HEK293 (cell line): Measurements from ENCODE around the gene COX7A1.

Source experiments
- GFI1B ChIP-seq: fragments of 450-650 bp; formaldehyde crosslinking; IDR thresholded peaks from 2 replicates; pipeline ENCODE4 v1.5.1; 2016; ENCODE audit warnings: missing biosample characterization, missing genetic modification characterization
- HOXA7 ChIP-seq: sonication (generic); formaldehyde crosslinking; IDR thresholded peaks from 2 replicates; pipeline ENCODE4 v1.8.1; 2022; ENCODE audit warnings: missing genetic modification reagents, borderline replicate concordance
- KLF10 ChIP-seq: fragments of 450-650 bp; IDR thresholded peaks from 2 replicates; pipeline ENCODE4 v1.5.1; 2018; ENCODE audit warnings: missing biosample characterization, mild to moderate bottlenecking, missing genetic modification characterization
- OSR2 ChIP-seq: fragments of 450-650 bp; formaldehyde crosslinking; IDR thresholded peaks from 2 replicates; pipeline ENCODE4 v1.5.1; 2016; ENCODE audit warnings: missing biosample characterization, missing genetic modification characterization
- OVOL3 ChIP-seq: fragments of 450-650 bp; formaldehyde crosslinking; IDR thresholded peaks from 2 replicates; pipeline ENCODE4 v1.5.1; 2016; ENCODE audit warnings: missing biosample characterization, missing genetic modification characterization
- SCRT2 ChIP-seq: fragments of 450-650 bp; formaldehyde crosslinking; IDR thresholded peaks from 2 replicates; pipeline ENCODE4 v1.5.1; 2016; ENCODE audit warnings: missing biosample characterization, missing genetic modification characterization
- SETDB1 ChIP-seq: IDR thresholded peaks from one replicate; pipeline ENCODE4 v1.6.1; 2017; ENCODE audit warnings: mild to moderate bottlenecking, low read length, moderate library complexity, mixed read lengths; ENCODE audit not compliant: insufficient read length
- TRIM28 ChIP-seq: IDR thresholded peaks from 2 replicates; pipeline ENCODE4 v1.6.1; 2011; ENCODE audit warnings: low read length, control low read depth, borderline replicate concordance
- YY1 ChIP-seq: fragments of 450-650 bp; formaldehyde crosslinking; IDR thresholded peaks from 2 replicates; pipeline ENCODE4 v1.5.1; 2018; ENCODE audit warnings: missing biosample characterization, missing genetic modification characterization
- ZBTB20 ChIP-seq: fragments of 450-650 bp; formaldehyde crosslinking; IDR thresholded peaks from 2 replicates; pipeline ENCODE4 v1.5.1; 2016; ENCODE audit warnings: missing biosample characterization, missing genetic modification characterization
- ZBTB7A ChIP-seq: fragments of 450-650 bp; formaldehyde crosslinking; IDR thresholded peaks from 2 replicates; pipeline ENCODE4 v1.5.1; 2016; ENCODE audit warnings: low read depth, missing biosample characterization, missing genetic modification characterization
- ZFP41 ChIP-seq: fragments of 450-650 bp; formaldehyde crosslinking; IDR thresholded peaks from 2 replicates; pipeline ENCODE4 v1.5.1; 2016; ENCODE audit warnings: missing biosample characterization, missing genetic modification characterization, borderline replicate concordance
- ZNF10 ChIP-seq: fragments of 450-650 bp; formaldehyde crosslinking; IDR thresholded peaks from 2 replicates; pipeline ENCODE4 v1.5.1; 2017; ENCODE audit warnings: missing biosample characterization, missing genetic modification characterization
- ZNF140 ChIP-seq: fragments of 450-650 bp; formaldehyde crosslinking; IDR thresholded peaks from 2 replicates; pipeline ENCODE4 v1.5.1; 2016; ENCODE audit warnings: missing biosample characterization, missing genetic modification characterization
- ZNF169 ChIP-seq: fragments of 450-650 bp; formaldehyde crosslinking; IDR thresholded peaks from 2 replicates; pipeline ENCODE4 v1.5.1; 2016; ENCODE audit warnings: missing biosample characterization, missing genetic modification characterization
- ZNF19 ChIP-seq: fragments of 450-650 bp; formaldehyde crosslinking; IDR thresholded peaks from 2 replicates; pipeline ENCODE4; 2016; ENCODE audit warnings: missing biosample characterization, missing genetic modification characterization, low read depth
- ZNF239 ChIP-seq: fragments of 450-650 bp; formaldehyde crosslinking; IDR thresholded peaks from 2 replicates; pipeline ENCODE4 v1.5.1; 2016; ENCODE audit warnings: missing biosample characterization, missing genetic modification characterization
- ZNF266 ChIP-seq: fragments of 450-650 bp; formaldehyde crosslinking; IDR thresholded peaks from 2 replicates; pipeline ENCODE4 v1.5.1; 2016; ENCODE audit warnings: missing biosample characterization, missing genetic modification characterization, low read depth
- ZNF335 ChIP-seq: fragments of 450-650 bp; formaldehyde crosslinking; conservative IDR thresholded peaks from 2 replicates; pipeline ENCODE4 v1.5.1; 2016; ENCODE audit warnings: missing biosample characterization, missing genetic modification characterization
- ZNF48 ChIP-seq: fragments of 450-650 bp; formaldehyde crosslinking; IDR thresholded peaks from 2 replicates; pipeline ENCODE4 v1.5.1; 2016; ENCODE audit warnings: missing biosample characterization, missing genetic modification characterization
- ZNF501 ChIP-seq: fragments of 450-650 bp; formaldehyde crosslinking; IDR thresholded peaks from 2 replicates; pipeline ENCODE4 v1.5.1; 2016; ENCODE audit warnings: missing biosample characterization, missing genetic modification characterization
- ZNF521 ChIP-seq: fragments of 450-650 bp; formaldehyde crosslinking; IDR thresholded peaks from 2 replicates; pipeline ENCODE4 v1.5.1; 2017; ENCODE audit warnings: missing biosample characterization, mild to moderate bottlenecking, missing genetic modification characterization
- ZNF544 ChIP-seq: fragments of 450-650 bp; formaldehyde crosslinking; IDR thresholded peaks from 2 replicates; pipeline ENCODE4 v1.5.0; 2017; ENCODE audit warnings: missing biosample characterization, missing genetic modification characterization
- ZNF624 ChIP-seq: fragments of 450-650 bp; formaldehyde crosslinking; IDR thresholded peaks from 2 replicates; pipeline ENCODE4 v1.5.1; 2017; ENCODE audit warnings: missing biosample characterization, missing genetic modification characterization
- ZNF626 ChIP-seq: fragments of 450-650 bp; sonication (Bioruptor Pico); formaldehyde crosslinking; IDR thresholded peaks from 2 replicates; pipeline ENCODE4 v1.5.1; 2018; ENCODE audit warnings: missing biosample characterization, missing genetic modification characterization, inconsistent platforms
- ZSCAN16 ChIP-seq: fragments of 450-650 bp; formaldehyde crosslinking; IDR thresholded peaks from 2 replicates; pipeline ENCODE4 v1.5.1; 2016; ENCODE audit warnings: missing biosample characterization, missing genetic modification characterization
- TF ChIP-seq, protein P1 (sequence below): fragments of 450-650 bp; formaldehyde crosslinking; IDR thresholded peaks from 2 replicates; pipeline ENCODE4 v1.5.1; 2016; ENCODE audit warnings: missing biosample characterization, missing genetic modification characterization, borderline replicate concordance
- TF ChIP-seq, protein P2 (sequence below): sonication (generic); formaldehyde crosslinking; IDR thresholded peaks from 2 replicates; pipeline ENCODE4 v1.8.1; 2022; ENCODE audit warnings: mild to moderate bottlenecking, moderate library complexity, missing genetic modification reagents
- TF ChIP-seq, protein P3 (sequence below): fragments of 450-650 bp; formaldehyde crosslinking; conservative IDR thresholded peaks from 2 replicates; pipeline ENCODE4 v1.5.1; 2016; ENCODE audit warnings: low read depth, missing biosample characterization, missing genetic modification characterization

COX7A1 gene

GRCh38 chr19:36139473-36140303 is 12.6 kb downstream of the COX7A1 start, which contains the start of gene CAPNS1 (continued):
- TF ChIP-seq, protein P1, sequence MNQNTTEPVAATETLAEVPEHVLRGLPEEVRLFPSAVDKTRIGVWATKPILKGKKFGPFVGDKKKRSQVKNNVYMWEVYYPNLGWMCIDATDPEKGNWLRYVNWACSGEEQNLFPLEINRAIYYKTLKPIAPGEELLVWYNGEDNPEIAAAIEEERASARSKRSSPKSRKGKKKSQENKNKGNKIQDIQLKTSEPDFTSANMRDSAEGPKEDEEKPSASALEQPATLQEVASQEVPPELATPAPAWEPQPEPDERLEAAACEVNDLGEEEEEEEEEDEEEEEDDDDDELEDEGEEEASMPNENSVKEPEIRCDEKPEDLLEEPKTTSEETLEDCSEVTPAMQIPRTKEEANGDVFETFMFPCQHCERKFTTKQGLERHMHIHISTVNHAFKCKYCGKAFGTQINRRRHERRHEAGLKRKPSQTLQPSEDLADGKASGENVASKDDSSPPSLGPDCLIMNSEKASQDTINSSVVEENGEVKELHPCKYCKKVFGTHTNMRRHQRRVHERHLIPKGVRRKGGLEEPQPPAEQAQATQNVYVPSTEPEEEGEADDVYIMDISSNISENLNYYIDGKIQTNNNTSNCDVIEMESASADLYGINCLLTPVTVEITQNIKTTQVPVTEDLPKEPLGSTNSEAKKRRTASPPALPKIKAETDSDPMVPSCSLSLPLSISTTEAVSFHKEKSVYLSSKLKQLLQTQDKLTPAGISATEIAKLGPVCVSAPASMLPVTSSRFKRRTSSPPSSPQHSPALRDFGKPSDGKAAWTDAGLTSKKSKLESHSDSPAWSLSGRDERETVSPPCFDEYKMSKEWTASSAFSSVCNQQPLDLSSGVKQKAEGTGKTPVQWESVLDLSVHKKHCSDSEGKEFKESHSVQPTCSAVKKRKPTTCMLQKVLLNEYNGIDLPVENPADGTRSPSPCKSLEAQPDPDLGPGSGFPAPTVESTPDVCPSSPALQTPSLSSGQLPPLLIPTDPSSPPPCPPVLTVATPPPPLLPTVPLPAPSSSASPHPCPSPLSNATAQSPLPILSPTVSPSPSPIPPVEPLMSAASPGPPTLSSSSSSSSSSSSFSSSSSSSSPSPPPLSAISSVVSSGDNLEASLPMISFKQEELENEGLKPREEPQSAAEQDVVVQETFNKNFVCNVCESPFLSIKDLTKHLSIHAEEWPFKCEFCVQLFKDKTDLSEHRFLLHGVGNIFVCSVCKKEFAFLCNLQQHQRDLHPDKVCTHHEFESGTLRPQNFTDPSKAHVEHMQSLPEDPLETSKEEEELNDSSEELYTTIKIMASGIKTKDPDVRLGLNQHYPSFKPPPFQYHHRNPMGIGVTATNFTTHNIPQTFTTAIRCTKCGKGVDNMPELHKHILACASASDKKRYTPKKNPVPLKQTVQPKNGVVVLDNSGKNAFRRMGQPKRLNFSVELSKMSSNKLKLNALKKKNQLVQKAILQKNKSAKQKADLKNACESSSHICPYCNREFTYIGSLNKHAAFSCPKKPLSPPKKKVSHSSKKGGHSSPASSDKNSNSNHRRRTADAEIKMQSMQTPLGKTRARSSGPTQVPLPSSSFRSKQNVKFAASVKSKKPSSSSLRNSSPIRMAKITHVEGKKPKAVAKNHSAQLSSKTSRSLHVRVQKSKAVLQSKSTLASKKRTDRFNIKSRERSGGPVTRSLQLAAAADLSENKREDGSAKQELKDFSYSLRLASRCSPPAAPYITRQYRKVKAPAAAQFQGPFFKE: no peak
- TF ChIP-seq ZNF626 (tag by site-specific recombination) (no peak), OSR2 (peak; percentile 33), SCRT2 (tag by site-specific recombination) (peak; percentile 52; the same call in 1 of the 2 replicates), KLF10 (tag by site-specific recombination) (peak; percentile 95), SETDB1 (no peak), ZNF48 (tag by site-specific recombination) (no peak), ZNF266 (tag by site-specific recombination) (0 out of 2 replicates have a peak, but pooled peaks have one; percentile 8), ZNF335 (peak; percentile 100), ZNF169 (tag by site-specific recombination) (no peak), ZBTB7A (tag by site-specific recombination) (peak; percentile 96), ZSCAN16 (tag by site-specific recombination) (0 out of 2 replicates have a peak, but pooled peaks have one; percentile 45), ZBTB20 (tag by site-specific recombination) (peak; percentile 98), ZNF19 (tag by site-specific recombination) (no peak), YY1 (tag by site-specific recombination) (peak; percentile 71), ZNF10 (tag by site-specific recombination) (peak; percentile 63; the same call in 1 of the 2 replicates), OVOL3 (0 out of 2 replicates have a peak, but pooled peaks have one; percentile 31), TRIM28 (peak; percentile 44; the same call in 1 of the 2 replicates), HOXA7 (CRISPR knock-in tag) (no peak), ZNF140 (tag by site-specific recombination) (no peak), ZNF544 (tag by site-specific recombination) (no peak), GFI1B (peak; percentile 78; the same call in 1 of the 2 replicates), ZNF624 (tag by site-specific recombination) (no peak), ZNF239 (tag by site-specific recombination) (peak; percentile 48), ZFP41 (tag by site-specific recombination) (no peak), ZNF501 (tag by site-specific recombination) (peak; percentile 98), ZNF521 (tag by site-specific recombination) (no peak)
- TF ChIP-seq, protein P2, sequence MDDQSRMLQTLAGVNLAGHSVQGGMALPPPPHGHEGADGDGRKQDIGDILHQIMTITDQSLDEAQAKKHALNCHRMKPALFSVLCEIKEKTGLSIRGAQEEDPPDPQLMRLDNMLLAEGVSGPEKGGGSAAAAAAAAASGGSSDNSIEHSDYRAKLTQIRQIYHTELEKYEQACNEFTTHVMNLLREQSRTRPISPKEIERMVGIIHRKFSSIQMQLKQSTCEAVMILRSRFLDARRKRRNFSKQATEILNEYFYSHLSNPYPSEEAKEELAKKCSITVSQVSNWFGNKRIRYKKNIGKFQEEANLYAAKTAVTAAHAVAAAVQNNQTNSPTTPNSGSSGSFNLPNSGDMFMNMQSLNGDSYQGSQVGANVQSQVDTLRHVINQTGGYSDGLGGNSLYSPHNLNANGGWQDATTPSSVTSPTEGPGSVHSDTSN: peak; percentile 88
- TF ChIP-seq, protein P3, sequence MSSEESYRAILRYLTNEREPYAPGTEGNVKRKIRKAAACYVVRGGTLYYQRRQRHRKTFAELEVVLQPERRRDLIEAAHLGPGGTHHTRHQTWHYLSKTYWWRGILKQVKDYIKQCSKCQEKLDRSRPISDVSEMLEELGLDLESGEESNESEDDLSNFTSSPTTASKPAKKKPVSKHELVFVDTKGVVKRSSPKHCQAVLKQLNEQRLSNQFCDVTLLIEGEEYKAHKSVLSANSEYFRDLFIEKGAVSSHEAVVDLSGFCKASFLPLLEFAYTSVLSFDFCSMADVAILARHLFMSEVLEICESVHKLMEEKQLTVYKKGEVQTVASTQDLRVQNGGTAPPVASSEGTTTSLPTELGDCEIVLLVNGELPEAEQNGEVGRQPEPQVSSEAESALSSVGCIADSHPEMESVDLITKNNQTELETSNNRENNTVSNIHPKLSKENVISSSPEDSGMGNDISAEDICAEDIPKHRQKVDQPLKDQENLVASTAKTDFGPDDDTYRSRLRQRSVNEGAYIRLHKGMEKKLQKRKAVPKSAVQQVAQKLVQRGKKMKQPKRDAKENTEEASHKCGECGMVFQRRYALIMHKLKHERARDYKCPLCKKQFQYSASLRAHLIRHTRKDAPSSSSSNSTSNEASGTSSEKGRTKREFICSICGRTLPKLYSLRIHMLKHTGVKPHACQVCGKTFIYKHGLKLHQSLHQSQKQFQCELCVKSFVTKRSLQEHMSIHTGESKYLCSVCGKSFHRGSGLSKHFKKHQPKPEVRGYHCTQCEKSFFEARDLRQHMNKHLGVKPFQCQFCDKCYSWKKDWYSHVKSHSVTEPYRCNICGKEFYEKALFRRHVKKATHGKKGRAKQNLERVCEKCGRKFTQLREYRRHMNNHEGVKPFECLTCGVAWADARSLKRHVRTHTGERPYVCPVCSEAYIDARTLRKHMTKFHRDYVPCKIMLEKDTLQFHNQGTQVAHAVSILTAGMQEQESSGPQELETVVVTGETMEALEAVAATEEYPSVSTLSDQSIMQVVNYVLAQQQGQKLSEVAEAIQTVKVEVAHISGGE (tag by site-specific recombination): peak; percentile 89
